Hepatocyte (in vitro differentiated cells): ENCODE measurements around the gene NEK4. TPM values are rescaled to one million over a fixed set of nuclear protein-coding genes. Genes with fewer than 3 reads are reported as not detected.

Experiments used
- DNase-seq: peaks from one replicate; pipeline ENCODE4 v3.0.0-alpha.2; 2016; ENCODE audit warnings: low spot score
- H2AFZ ChIP-seq: fragments of 200-600 bp; sonication (generic); 2 replicates; pipeline ENCODE4 v1.6.0; 2016; ENCODE audit warnings: antibody characterized with exemption, mild to moderate bottlenecking
- H3K27ac ChIP-seq: fragments of 200-600 bp; sonication (generic); 2 replicates; pipeline ENCODE4 v1.5.1; 2016; ENCODE audit warnings: mild to moderate bottlenecking
- H3K27me3 ChIP-seq: fragments of 200-600 bp; sonication (generic); 2 replicates; pipeline ENCODE4 v1.6.1; 2016
- H3K36me3 ChIP-seq: fragments of 200-600 bp; sonication (generic); replicated peaks from 2 replicates; pipeline ENCODE4 v1.5.1; 2016; ENCODE audit warnings: low read depth; ENCODE audit not compliant: insufficient read depth
- H3K4me1 ChIP-seq: fragments of 200-600 bp; sonication (generic); 2 replicates; pipeline ENCODE4 v1.5.1; 2016; ENCODE audit warnings: mild to moderate bottlenecking, moderate library complexity; ENCODE audit not compliant: insufficient read depth
- H3K4me2 ChIP-seq: fragments of 200-600 bp; sonication (generic); 2 replicates; pipeline ENCODE4 v1.6.0; 2016
- H3K4me3 ChIP-seq: fragments of 200-600 bp; sonication (generic); 2 replicates; pipeline ENCODE4 v1.5.1; 2016; ENCODE audit warnings: mild to moderate bottlenecking
- H3K79me2 ChIP-seq: fragments of 200-600 bp; sonication (generic); 2 replicates; pipeline ENCODE4 v1.6.0; 2017; ENCODE audit warnings: mild to moderate bottlenecking
- H3K9me2 ChIP-seq: fragments of 200-600 bp; sonication (generic); replicated peaks from 2 replicates; pipeline ENCODE4 v1.6.0; 2017; ENCODE audit warnings: mild to moderate bottlenecking; ENCODE audit not compliant: insufficient read depth
- H3K9me3 ChIP-seq: fragments of 200-600 bp; sonication (generic); 2 replicates; pipeline ENCODE4 v1.5.1; 2016; ENCODE audit warnings: low read depth, mild to moderate bottlenecking
- H4K20me1 ChIP-seq: fragments of 200-600 bp; sonication (generic); 2 replicates; pipeline ENCODE4 v1.6.0; 2016; ENCODE audit warnings: mild to moderate bottlenecking; ENCODE audit not compliant: insufficient read depth, poor library complexity, severe bottlenecking
- CTCF ChIP-seq: fragments of 200-600 bp; sonication (generic); IDR thresholded peaks from 2 replicates; pipeline ENCODE4 v1.5.1; 2016; ENCODE audit warnings: antibody characterized with exemption, mild to moderate bottlenecking; ENCODE audit not compliant: poor library complexity
- EZH2 ChIP-seq: fragments of 200-600 bp; sonication (generic); IDR thresholded peaks from 2 replicates; pipeline ENCODE4 v1.6.1; 2016; ENCODE audit warnings: antibody characterized with exemption, mild to moderate bottlenecking, borderline replicate concordance
- EZH2phosphoT487 ChIP-seq: fragments of 200-600 bp; sonication (generic); IDR thresholded peaks from one replicate; pipeline ENCODE4 v1.6.1; 2018; ENCODE audit warnings: antibody characterized with exemption, mild to moderate bottlenecking, low read depth, moderate library complexity; ENCODE audit not compliant: unreplicated experiment, severe bottlenecking
- WGBS: methylation state at CpG from one replicate; pipeline ENCODE4 v1.1.6; 2016; ENCODE audit warnings: low lambda C conversion rate; ENCODE audit errors: missing lambda C conversion rate; 5-methylcytosine and 5-hydroxymethylcytosine counted together
- polyA plus RNA-seq: library from polyadenylated mRNA; unstranded; fragments of >200 nt; fragmentation: Nextera tagmentation; extraction: Ambion mirVana; gene quantifications from 2 replicates; pipeline ENCODE4 v1.2.1, GENCODE V29; 2016
- total RNA-seq: library from RNA; depleted of rRNA; stranded (reverse); fragments of >200 nt; gene quantifications from 2 replicates; pipeline ENCODE4 v1.2.3, GENCODE V29; 2014

NEK4 gene
- total and polyA plus RNA-seq, 2 experiments from 2014 or later, result 8.0 to 19.2 TPM

GRCh38 chr3:52714335-52715302 lies 56.1 kb downstream of the NEK4 start:
- peak; percentile 76 for DNase-seq
- no peak overlapping the region for H3K4me3 ChIP-seq
- no peak overlapping the region for H3K27ac ChIP-seq
- no peaks in the 10 kb centered on the region for H3K4me1 ChIP-seq
- no peaks in the 10 kb centered on the region for H3K79me2 ChIP-seq
- WGBS, result 16% methylated on average over 38 of the region's 39 CpGs
- H3K9me2 ChIP-seq, result no peaks in the 10 kb centered on the region
- no peak overlapping the region for H2AFZ ChIP-seq
- no peaks in the 10 kb centered on the region for H3K9me3 ChIP-seq
- H4K20me1 ChIP-seq, result no peaks in the 10 kb centered on the region
- TF ChIP-seq EZH2phosphoT487 (no peak), EZH2 (no peak), CTCF (no peak)
- no peaks in the 10 kb centered on the region for H3K27me3 ChIP-seq
- no peaks in the 10 kb centered on the region for H3K36me3 ChIP-seq
- H3K4me2 ChIP-seq, result peak overlapping the region; percentile 80

GRCh38 chr3:52712291-52713212 lies 58.2 kb downstream of the NEK4 start:
- Histone ChIP-seq H3K79me2 (peaks cover 11% of the 10 kb centered on the region), H3K4me2 (no peak overlapping the region), H3K9me3 (no peaks in the 10 kb centered on the region), H2AFZ (no peak overlapping the region), H3K27me3 (no peaks in the 10 kb centered on the region), H3K4me1 (peaks cover 1% of the 10 kb centered on the region), H3K27ac (no peak overlapping the region), H4K20me1 (no peaks in the 10 kb centered on the region), H3K9me2 (no peaks in the 10 kb centered on the region), H3K4me3 (no peak overlapping the region), H3K36me3 (no peaks in the 10 kb centered on the region)
- WGBS, result 94% methylated on average over 17 of the region's 17 CpGs
- TF ChIP-seq EZH2phosphoT487 (no peak), CTCF (no peak), EZH2 (no peak)
- DNase-seq, result no peak

- no peaks in the 10 kb centered on the region for H3K9me3 ChIP-seq
- 100% methylated on average over 2 of the region's 2 CpGs for WGBS
- no peak overlapping the region for H3K27ac ChIP-seq
- H2AFZ ChIP-seq, result no peak overlapping the region
- no peak for TF ChIP-seq EZH2
- no peak for TF ChIP-seq EZH2phosphoT487
- H3K27me3 ChIP-seq, result no peaks in the 10 kb centered on the region
- H3K4me1 ChIP-seq, result peaks cover 10% of the 10 kb centered on the region
- no peak for DNase-seq
- no peaks in the 10 kb centered on the region for H3K36me3 ChIP-seq
- no peak overlapping the region for H3K4me3 ChIP-seq
- no peaks in the 10 kb centered on the region for H4K20me1 ChIP-seq
- H3K79me2 ChIP-seq, result peaks cover 26% of the 10 kb centered on the region
- no peaks in the 10 kb centered on the region for H3K9me2 ChIP-seq
- no peak overlapping the region for H3K4me2 ChIP-seq
Observed at GRCh38 chr3:52710512-52710911, 60.2 kb downstream of the NEK4 start.
